GM06990 (cell line): ENCODE measurements around the gene SEMA5A.

Source experiments
- DNase-seq: peaks from one replicate; pipeline ENCODE4 v3.0.0-alpha.2; 2011; ENCODE audit not compliant: insufficient read length; ENCODE audit errors: extremely low read depth
- H3K27me3 ChIP-seq: replicated peaks from 2 replicates; pipeline ENCODE4 v1.6.0; 2011; ENCODE audit warnings: low read length; ENCODE audit not compliant: control insufficient read depth, insufficient read depth
- H3K36me3 ChIP-seq: 2 replicates; pipeline ENCODE4 v1.5.1; 2011; ENCODE audit warnings: low read length; ENCODE audit not compliant: control insufficient read depth, insufficient read depth
- H3K4me3 ChIP-seq: replicated peaks from 2 replicates; pipeline ENCODE4 v1.5.1; 2011; ENCODE audit warnings: low read depth, mild to moderate bottlenecking, control low read depth, low read length
- CTCF ChIP-seq: IDR thresholded peaks from 2 replicates; pipeline ENCODE4 v1.5.1; 2011; ENCODE audit warnings: low read length, control low read depth, mild to moderate bottlenecking, inconsistent platforms; ENCODE audit not compliant: insufficient read depth, poor library complexity, severe bottlenecking

SEMA5A gene

GRCh38 chr5:9263656-9264055, 282.2 kb downstream of the SEMA5A start:
- TF ChIP-seq CTCF = no peak
- no peak for DNase-seq
- Histone ChIP-seq H3K36me3 (no peaks in the 10 kb centered on the region), H3K4me3 (no peak overlapping the region), H3K27me3 (no peaks in the 10 kb centered on the region)

- DNase-seq = no peak
- Histone ChIP-seq H3K27me3 (peaks cover 2% of the 10 kb centered on the region; the same call in 1 of the 2 replicates), H3K4me3 (no peak overlapping the region), H3K36me3 (no peaks in the 10 kb centered on the region)
- TF ChIP-seq CTCF = no peak
These were observed 294.4 kb downstream of the SEMA5A start for GRCh38 chr5:9251379-9251980.

GRCh38 chr5:9249231-9249630, 296.6 kb downstream of the SEMA5A start:
- TF ChIP-seq CTCF = no peak
- H3K36me3 ChIP-seq = no peaks in the 10 kb centered on the region
- no peak for DNase-seq
- no peak overlapping the region for H3K4me3 ChIP-seq
- H3K27me3 ChIP-seq = peaks cover 2% of the 10 kb centered on the region; the same call in 1 of the 2 replicates

GRCh38 chr5:9245071-9245470, 300.8 kb downstream of the SEMA5A start:
- Histone ChIP-seq H3K36me3 (no peaks in the 10 kb centered on the region), H3K27me3 (peaks cover 1% of the 10 kb centered on the region; the same call in 1 of the 2 replicates), H3K4me3 (no peak overlapping the region)
- no peak for DNase-seq
- no peak for TF ChIP-seq CTCF

- DNase-seq = no peak
- Histone ChIP-seq H3K4me3 (no peak overlapping the region), H3K27me3 (no peaks in the 10 kb centered on the region), H3K36me3 (no peaks in the 10 kb centered on the region)
- TF ChIP-seq CTCF = no peak
These were observed 301.5 kb downstream of the SEMA5A start for GRCh38 chr5:9244417-9244816.
